Measurements from ENCODE around the gene SCO1.

GRCh38 chr17:10731408-10731879, 34.1 kb upstream of the SCO1 start:
- TF ChIP-seq CTCF (IDR thresholded peaks at IDR 0.05) (no peak), POLR2AphosphoS5 (IDR thresholded peaks at IDR 0.05; ENCODE audit: low read depth, low read length) (no peak), SIN3A (IDR thresholded peaks at IDR 0.05; ENCODE audit: borderline replicate concordance, insufficient read depth, low read depth, low read length) (no peak)

Measured in Panc1 (cell line).